HG03064 (cell line): ENCODE measurements around the gene SEPTIN5.
"Not testable (repeated sequence)": the region's sequence is repeated elsewhere in the genome, so short reads cannot be mapped to it uniquely, and the experiment has no call there.

Experiments used
- ATAC-seq: cut with Tn5 transposase; IDR thresholded peaks from one replicate; pipeline ENCODE4 v1.9.1; 2021; ENCODE audit warnings: low read depth; ENCODE audit not compliant: unreplicated experiment

SEPTIN5 gene

DNA sequence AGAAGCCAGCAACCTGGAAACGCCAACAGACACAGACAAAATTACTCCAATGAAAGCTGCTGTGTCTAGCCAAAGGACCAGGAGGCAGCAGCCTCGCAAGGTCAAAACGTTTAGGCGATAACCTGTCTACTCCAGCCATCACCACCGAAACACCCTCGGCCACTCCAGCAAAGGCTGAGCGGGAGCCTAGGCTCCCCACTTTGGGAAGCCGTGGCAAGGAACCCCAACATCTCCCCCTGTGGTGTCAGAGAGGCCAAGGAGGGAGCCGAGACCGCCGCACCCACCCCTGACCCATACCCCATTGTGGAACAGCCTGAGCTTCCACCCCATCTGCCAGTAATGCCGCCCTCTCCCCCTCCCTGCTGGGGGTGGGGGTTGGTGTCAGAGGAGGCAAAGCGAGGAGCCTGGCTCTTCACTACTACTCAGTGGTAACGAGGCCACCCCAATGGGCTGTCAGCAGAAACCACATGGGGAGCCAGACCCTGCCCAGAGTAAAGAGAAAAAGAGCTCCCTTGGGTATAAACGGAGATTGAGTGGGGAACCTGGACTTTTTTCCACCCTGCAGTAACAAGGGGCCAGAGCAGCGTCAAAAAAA, 33.9 kb upstream of the SEPTIN5 start:
- no peak for ATAC-seq

DNA sequence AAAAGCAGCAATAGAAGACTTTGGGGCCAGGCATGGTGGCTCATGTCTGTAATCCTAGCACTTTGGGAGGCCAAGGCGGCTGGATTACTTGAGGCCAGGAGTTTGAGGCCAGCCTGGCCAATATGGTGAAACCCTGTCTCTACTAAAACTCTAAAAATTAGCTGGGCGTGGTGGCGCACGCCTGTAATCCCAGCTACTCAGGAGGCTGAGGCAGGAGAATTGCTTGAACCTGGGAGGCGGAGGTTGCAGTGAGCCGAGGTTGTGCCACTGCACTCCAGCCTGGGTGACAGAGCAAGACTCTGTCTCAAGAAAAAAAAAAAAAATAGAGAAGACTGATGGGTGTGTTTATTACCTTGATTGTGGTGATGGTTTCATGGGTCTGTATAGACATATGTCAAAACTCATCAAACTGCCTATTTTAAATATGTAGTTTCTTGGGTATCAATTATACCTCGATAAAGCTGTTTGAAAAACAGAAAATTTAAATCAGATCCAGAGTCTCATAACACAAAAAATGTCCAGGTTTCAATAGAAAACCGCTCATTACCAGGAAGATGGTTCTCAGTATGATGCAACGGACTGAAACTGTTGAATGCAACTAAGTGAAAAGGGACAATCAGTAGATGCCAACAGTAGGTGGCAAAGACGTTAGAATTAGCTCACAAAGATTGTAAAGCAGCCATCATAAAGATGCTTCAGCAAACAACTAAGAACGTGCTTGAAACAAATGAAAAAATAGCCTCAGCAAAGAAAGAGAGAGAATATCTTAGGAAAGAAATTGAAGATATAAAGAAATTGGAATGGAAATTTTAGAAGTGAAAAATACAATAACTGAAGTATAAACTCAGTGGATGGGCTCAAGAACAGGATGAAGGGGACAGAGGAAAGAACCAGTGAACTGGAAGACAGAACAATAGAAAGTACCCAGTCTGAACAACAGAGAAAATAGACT, 33.1 kb upstream of the SEPTIN5 start:
- no peak for ATAC-seq

DNA sequence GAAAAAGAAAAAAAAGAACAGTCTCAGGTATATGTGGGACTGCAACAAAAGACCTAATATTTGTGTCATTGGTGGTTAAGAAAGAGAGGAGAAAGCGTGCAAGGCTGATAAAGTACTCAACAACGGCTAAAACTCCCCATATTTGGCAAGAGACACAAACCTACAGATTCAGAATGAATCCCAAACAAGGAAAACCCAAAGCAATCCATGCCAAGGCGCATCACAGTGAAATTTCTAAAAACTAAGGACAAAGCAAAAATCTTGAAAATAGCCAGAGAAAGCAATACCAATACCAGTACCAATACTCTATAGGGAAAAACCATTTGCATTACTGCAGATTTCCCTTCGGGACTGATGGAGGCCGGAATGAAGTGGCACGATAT, 32.4 kb upstream of the SEPTIN5 start:
- no peak for ATAC-seq

DNA sequence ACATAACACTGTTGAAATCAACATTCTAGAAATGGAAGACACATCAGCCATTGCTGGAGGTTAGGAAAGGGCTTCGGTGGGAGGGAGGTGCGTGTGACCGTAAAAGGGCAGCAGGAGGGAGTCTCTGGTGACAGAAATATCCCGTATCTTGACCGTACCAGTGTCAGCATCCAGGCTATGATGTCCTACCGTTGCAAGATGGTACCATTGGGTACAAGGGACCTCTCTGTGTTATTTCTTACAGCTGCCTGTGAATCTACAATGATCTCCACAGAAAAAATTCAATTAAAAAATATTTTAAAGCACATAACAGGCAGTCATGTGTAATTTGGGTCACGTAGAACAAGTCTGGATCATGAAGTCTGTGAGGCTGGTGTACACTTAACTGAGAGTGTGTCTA, 27.4 kb upstream of the SEPTIN5 start:
- ATAC-seq: no peak

DNA sequence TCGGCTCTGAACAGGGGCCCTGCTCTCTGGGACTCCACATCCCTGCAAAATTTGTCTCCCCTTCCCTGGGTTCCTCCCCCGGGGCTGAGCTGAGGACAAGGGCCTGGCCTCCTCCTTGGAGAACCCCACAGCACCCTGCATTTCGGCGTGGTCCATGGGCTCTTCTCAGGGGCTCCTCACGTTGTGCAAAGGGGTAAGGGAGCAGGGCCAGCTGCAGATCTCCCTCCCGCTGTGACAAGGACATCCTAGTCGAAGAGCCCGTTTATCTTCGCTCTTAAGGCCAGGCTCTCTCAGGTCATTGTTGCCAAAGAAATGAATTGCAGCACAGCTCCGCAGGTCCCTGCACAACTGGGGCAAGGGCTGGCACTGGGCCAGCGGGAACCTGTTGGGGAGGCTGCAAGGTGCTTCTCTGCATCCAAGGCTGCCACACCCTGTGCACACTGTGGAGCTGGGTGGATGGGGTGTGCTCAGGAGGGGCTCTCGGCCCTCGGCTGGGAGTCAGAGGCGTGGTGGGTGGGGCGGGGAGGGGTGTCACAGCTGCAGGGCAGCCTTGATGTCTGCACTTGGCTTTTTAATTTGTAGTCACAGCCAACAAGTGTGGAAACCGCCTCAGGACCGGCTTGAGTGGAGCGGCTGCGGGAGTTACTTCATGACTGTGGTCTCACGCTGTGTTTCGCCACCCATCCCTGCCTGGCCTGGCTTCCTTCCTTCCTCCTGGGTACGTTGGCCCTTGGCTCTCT, 26.6 kb upstream of the SEPTIN5 start:
- ATAC-seq: no peak

DNA sequence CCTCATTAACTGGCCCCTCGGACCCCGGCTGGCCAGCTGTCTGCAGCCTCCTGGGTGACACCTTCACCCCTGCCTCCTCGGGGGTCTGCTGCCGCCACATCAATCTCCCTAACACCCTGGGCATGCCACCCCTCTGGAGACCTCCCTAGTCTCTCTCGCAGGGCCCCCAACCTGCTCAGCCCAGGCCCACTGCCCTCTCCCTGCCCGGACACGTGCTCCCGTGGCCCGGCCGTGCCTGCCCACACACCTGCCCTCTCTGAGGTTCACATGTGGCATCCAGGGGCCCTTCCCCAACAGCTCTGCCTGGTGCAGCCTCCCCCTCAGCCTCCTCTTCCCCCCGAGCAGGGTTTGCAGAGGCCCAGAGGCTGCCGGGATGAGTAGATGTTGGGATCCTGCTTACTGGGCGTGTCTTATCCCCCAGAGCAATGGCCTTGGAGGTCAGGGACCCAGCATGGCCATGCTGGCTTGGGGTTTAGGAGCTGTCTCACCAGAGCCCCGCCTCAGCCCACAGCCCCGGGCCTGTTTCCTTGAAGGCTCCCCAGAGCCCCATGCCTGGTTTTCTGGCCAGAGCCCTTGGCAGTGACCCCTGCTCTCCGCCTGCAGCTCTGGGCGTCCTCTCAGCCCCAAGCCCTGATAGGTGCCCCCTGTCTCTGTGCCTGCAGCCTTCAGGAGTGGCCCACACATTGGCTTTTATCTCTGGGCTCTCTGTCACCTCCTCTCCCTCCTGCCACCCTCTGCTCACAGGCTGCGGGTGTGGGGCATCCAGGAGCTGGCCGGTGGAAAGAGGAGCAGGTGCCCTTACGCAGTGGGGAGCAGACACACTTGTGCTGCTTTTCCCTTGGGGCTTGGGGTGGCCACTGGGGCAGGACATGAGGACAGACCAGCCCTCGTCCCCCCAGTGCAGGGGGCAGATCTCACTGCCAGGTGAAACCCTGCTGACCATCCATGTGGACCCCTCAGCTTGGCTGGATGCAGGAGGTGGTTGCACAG, 25.7 kb upstream of the SEPTIN5 start:
- no peak for ATAC-seq

DNA sequence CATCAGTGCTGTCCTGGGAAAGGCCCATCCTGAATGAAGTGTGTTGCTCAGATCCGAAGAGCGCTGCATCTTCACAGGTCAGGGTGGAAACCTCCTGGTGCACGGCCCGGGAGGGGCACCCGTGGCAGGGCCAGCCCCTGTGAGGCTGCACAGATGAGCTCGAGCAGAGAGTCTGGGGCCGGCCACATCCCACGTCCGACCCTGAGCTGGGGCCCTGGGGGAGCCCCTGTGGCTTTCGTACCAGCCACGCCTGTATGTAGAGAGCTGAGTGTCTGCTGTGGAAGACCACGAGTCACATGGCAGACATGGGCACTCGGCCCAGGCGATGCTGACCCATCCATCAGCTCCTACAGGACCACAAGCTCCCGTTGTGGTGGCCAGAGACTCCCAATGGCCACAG, 24.9 kb upstream of the SEPTIN5 start:
- no peak for ATAC-seq

DNA sequence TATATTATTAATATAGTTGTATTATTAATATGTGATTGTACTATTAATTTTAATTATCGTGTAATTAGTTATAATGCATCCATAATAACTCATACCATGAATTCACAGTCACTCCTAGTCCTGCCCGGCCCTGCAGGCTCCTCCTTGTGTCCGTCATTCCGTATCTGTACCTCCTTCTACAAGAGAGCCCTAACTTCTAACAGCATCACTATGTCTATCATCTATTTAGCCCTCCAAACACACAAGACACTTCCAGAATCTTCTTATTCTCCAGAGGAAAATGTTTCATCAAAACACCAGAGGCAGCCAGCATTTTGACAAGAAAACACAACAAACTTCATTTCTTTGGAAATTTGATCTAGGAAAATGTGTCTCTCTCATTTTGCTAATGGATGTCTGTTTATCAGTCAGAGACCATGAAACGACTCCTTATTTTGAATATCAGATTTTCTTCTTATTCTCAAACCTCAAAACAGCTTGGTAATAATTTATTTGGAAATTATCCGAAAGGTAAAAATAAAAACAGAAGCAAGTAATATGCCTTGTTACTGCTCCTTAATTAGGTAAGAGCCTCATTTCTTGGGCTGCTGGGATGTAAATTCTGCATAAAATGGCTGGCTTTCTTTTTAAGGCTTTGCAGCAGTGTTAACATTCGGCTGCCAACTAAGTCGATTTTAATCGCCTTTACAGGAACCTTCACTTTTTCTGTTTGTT, 23.1 kb upstream of the SEPTIN5 start:
- no peak for ATAC-seq

DNA sequence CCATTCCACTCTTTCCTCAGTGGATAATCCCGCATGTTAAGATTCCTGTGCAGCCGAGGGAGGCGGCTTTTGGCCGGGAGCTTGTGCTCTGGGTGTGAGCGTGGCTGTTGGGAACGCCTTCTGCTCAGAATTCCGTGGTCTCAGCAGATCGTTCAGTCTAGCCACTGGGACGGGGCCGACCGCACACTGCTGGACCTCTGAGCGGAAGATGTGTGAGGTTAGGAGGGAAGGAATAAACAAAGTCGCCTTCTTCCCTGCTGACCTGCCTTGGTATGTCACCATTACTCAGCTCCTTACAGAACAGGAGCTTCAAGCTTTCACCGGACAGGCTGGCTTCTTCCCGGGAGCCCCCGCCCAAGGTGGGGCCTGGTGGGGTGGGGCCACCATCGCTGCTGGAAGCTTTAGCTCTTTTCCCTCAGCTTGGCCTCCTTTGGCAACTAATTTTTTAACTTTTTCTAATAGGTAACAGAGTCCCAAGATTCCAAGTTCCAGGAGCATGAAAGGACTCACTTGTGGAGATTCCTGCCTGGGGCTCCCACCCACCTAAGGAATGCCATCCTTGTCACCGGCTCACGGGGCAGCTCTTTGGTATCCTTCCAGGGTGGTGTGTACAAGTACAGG, 22.5 kb upstream of the SEPTIN5 start:
- no peak for ATAC-seq

DNA sequence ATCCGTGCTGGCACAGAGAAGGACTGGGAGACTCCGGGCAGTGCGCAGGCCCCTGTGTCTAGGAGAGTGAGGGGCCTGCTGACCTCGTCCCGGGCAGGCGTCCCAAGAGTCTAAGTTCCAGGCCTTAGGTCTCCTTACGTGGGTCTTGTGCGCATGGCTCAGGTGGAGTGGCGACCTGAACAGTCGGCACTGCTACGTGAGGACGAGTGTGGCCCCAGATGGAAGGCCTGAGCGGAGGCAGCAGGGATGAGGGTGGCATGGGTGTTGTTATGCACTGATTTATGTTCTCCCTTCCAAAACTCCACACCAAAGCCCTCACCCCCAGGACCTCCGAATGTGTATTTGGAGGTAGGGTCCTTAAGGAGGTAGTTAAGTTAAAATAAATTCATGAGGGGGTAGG, 20.7 kb upstream of the SEPTIN5 start:
- ATAC-seq: no peak

DNA sequence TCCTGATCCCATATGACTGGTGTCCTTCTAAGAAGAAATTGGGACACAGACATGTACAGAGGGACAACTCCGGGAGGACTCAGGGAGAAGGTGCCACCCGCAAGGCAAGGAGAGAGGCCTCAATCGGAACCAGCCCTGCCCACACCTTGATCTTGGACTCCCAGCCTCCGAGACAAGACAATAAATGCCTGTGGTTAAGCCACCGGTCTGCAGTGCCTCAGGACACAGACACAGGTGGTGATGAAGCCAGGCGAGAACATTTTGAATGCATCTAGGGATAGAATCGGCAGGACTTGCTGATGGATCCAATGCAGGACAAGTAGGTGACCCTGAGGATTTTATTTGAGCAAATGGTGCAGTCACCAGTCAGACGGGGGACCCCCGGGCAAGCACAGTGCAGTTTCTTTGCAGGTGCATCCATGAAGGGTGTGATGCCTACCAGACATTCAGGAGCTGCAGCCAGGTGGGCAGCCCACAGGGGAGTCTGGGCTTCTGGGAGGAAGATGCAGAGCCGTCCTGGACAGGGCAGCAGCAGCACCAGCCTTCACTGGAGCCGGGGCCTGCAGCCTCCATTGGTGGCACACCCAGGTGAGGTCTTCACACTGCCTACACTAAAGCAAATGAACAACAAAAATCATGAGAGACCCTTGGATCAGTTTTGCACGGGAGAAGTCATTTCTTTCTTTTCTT, 20.2 kb upstream of the SEPTIN5 start:
- no peak for ATAC-seq

DNA sequence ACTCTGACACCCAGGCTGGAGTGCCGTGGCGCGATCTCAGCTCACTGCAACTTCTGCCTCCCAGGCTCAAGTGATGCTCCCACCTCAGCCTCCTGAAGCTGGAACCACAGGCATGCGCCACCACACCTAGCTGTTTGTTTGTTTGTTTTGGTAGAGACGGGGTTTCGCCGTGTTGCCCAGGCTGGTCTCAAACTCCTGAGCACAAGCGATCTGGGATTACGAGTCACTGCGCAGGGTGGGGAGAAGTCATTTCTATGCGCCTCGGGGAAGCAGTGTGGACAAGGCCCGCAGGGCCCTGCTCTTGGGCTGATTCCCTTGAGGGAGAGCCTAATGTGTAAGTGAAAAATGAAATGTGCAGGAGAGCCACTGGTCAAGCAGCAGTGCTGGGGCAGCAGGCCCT, 19.6 kb upstream of the SEPTIN5 start:
- ATAC-seq: no peak

DNA sequence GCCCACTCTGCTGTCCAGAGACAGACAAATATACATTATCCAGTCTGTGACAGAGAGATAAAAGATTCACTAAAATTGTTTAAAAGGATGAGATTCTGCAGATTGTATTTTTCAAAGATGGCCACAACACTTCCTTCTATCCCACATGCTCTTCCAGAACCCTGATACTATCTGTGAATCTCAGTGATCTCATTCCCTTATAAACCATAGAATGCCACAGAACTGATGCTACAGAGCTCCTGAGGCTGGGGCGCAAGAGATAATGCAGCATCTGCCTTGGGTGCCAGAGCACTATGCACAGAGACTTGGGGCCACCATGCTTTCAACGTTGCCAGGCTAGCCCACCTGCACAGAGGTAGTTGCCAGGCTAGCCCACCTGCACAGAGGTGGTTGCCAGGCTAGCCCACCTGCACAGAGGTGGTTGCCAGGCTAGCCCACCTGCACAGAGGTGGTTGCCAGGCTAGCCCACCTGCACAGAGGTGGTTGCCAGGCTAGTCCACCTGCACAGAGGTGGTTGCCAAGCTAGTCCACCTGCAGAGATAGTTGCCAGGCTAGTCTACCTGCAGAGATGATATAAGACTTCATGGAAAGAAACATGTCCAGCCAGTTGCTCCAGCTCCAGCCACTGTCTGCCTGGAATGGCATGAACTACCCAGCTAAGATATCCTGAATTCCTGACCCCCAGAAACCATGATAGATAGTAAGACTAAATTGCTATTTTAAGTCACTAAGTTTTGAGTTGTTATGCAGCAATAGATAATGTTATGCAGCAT, 17.6 kb upstream of the SEPTIN5 start:
- no peak for ATAC-seq

DNA sequence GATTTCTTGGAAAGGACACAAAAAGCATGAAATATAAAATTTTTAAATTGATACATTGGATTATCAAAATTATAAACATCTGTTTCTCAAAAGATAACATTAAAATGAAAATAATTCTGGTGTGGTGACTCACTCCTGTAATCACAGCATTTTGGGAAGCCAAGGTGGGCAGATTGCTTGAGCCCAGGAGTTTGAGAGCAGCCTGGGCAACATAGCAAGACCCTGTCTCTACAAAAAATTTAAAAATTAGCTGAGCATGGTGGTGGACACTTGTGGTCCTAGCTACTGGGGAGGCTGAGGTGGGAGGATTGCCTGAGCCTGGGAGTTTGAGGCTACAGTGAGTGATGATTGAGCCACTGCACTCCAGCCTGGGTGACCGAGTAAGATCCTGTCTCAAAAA, 16.4 kb upstream of the SEPTIN5 start:
- ATAC-seq: not testable (repeated sequence)

DNA sequence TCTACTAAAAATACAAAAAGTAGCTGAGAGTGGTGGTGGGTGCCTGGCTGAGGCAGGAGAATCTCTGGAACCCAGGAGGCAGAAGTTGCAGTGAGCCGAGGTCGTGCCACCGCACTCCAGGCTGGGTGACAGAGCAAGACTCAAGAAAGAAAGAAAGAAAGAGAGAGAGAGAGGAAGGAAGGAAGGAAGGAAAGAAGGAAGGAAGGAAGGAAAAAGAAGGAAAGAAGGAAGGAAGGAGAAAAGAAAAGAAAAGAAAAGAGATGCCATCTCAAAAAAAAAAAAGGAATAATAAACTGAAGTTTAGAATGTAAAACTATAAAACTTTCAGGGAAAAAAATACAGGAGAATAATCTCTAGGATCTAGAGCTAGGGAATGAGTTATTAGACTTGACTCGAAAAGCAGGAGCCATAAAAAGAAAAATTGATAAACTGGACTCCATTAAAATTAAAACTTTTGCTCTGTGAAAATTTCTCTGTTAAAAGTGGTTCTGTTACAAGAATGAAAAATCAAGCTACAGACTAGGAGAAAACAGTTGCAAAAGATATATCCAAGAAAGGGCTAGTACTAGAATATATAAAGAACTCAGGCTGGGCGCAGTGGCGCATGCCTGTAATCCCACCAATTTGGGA, 13.4 kb upstream of the SEPTIN5 start:
- ATAC-seq: no peak

DNA sequence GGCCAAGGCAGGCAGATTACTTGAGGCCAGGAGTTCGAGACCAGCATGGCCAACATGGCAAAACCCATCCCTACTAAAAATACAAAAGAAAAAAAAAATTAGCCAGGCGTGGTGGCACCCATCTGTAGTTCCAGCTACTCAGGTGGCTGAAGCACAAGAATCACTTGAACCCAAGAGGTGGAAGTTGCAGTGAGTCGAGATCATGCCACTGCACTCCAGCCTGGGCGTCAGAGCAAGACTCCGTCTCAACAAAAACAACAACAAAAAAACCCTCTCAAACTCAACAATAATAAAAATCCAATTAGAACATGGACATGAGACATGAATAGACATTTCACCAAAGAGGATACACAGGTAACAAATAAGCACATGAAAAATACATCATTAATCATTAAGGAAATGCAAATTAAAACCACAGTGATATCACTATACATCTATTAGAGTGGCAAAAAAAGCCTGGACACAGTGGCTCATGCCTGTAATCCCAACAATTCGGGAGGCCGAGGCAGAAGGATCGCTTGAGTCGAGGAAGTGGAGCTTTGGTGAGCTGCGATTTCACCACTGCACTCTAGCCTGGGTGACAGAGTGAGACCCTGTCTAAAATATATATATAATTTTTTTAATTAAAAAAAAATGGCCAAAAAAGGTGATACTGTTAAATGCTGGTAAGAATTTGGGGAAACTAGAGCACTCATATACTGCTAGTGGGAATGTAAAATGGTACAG, 12.7 kb upstream of the SEPTIN5 start:
- ATAC-seq: no peak

DNA sequence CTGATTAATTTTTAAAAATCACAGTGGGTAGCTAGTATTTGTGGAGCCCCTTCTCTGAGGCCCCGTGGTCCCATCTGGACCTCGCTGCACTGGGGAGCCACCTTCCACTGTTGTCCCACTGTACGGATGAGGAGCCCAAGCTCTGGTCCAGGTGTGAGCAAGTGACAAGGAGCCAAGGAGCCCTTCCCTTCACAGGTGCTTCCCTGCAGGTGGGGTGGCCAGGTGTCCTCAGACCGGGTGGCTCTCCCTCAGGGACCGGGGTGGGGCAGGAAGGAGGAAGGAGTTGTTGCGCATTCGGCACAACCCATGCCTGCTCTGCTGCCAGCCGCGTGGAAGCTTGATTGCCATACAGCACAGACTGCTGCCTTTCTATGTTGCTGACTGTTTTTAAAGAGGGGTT, 10.4 kb upstream of the SEPTIN5 start:
- no peak for ATAC-seq
